Type B pancreatic cell (in vitro differentiated cells): ENCODE measurements around the gene HMSD. TPM values are rescaled to one million over a fixed set of nuclear protein-coding genes. Genes with fewer than 3 reads are reported as not detected.
"Not testable (repeated sequence)": the region's sequence is repeated elsewhere in the genome, so short reads cannot be mapped to it uniquely, and the experiment has no call there.

Source experiments
- DNase-seq: peaks from one replicate; pipeline ENCODE4 v3.0.0; 2021; ENCODE audit warnings: mixed read lengths; ENCODE audit not compliant: unreplicated experiment; ENCODE audit errors: extremely low spot score
- H3K27ac Mint-ChIP-seq: 2 replicates; pipeline ENCODE4 v1.8.0; 2021; ENCODE audit warnings: mild to moderate bottlenecking, mixed read lengths
- H3K27me3 Mint-ChIP-seq: 2 replicates; pipeline ENCODE4 v1.8.0; 2021; ENCODE audit warnings: mixed read lengths
- H3K36me3 Mint-ChIP-seq: 2 replicates; pipeline ENCODE4 v1.8.0; 2021; ENCODE audit warnings: mixed read lengths
- H3K4me1 Mint-ChIP-seq: one replicate; pipeline ENCODE4 v1.8.0; 2021; ENCODE audit warnings: mixed read lengths; ENCODE audit not compliant: unreplicated experiment
- H3K4me3 Mint-ChIP-seq: 2 replicates; pipeline ENCODE4 v1.8.0; 2021; ENCODE audit warnings: mild to moderate bottlenecking, mixed read lengths
- H3K9me3 Mint-ChIP-seq: 2 replicates; pipeline ENCODE4 v1.8.0; 2021; ENCODE audit warnings: mixed read lengths
- CTCF ChIP-seq: fragments of 200-600 bp; sonication (generic); conservative IDR thresholded peaks from 2 replicates; pipeline ENCODE4 v1.5.0; 2021; ENCODE audit warnings: antibody characterized with exemption, mild to moderate bottlenecking
- total RNA-seq: library from RNA; stranded (reverse); gene quantifications from 2 replicates; pipeline ENCODE4 v1.2.1, GENCODE V29; 2021; ENCODE audit warnings: low replicate concordance

Gene HMSD
- total RNA-seq, 1 donor from 2014 or later = 4.5 TPM

- TF ChIP-seq CTCF = no peak
- no peak overlapping the region for H3K4me3 Mint-ChIP-seq
- no peaks in the 10 kb centered on the region for H3K9me3 Mint-ChIP-seq
- no peaks in the 10 kb centered on the region for H3K4me1 Mint-ChIP-seq
- H3K27me3 Mint-ChIP-seq = peaks cover 3% of the 10 kb centered on the region
- H3K36me3 Mint-ChIP-seq = no peaks in the 10 kb centered on the region
- no peak overlapping the region for H3K27ac Mint-ChIP-seq
- no peak for DNase-seq
These were observed 20.8 kb upstream of the HMSD start for GRCh38 chr18:63928331-63928730.

- not testable (repeated sequence) for H3K4me3 Mint-ChIP-seq, H3K27ac Mint-ChIP-seq, DNase-seq, H3K27me3 Mint-ChIP-seq, H3K9me3 Mint-ChIP-seq, H3K36me3 Mint-ChIP-seq, H3K4me1 Mint-ChIP-seq
These were observed 19.7 kb upstream of the HMSD start for GRCh38 chr18:63929369-63929768.

- no peak overlapping the region for H3K4me3 Mint-ChIP-seq
These were observed 18.2 kb upstream of the HMSD start for GRCh38 chr18:63930773-63931354.

GRCh38 chr18:63936156-63936931 lies 12.8 kb upstream of the HMSD start:
- peaks cover 4% of the 10 kb centered on the region for H3K27me3 Mint-ChIP-seq
- DNase-seq = peak; percentile 78
- no peaks in the 10 kb centered on the region for H3K4me1 Mint-ChIP-seq
- no peaks in the 10 kb centered on the region for H3K36me3 Mint-ChIP-seq
- TF ChIP-seq CTCF = peak; percentile 82
- H3K4me3 Mint-ChIP-seq = peak overlapping the region; percentile 88
- no peak overlapping the region for H3K27ac Mint-ChIP-seq
- H3K9me3 Mint-ChIP-seq = no peaks in the 10 kb centered on the region

More at GRCh38 chr18:63930773-63931354, 18.2 kb upstream of the HMSD start:
- Mint-ChIP-seq H3K9me3 (no peaks in the 10 kb centered on the region), H3K27me3 (no peaks in the 10 kb centered on the region), H3K4me1 (no peaks in the 10 kb centered on the region), H3K36me3 (no peaks in the 10 kb centered on the region), H3K27ac (no peak overlapping the region)
- no peak for TF ChIP-seq CTCF
- DNase-seq = no peak

- Mint-ChIP-seq H3K27me3 (peaks cover 4% of the 10 kb centered on the region), H3K27ac (no peak overlapping the region), H3K36me3 (no peaks in the 10 kb centered on the region), H3K4me1 (no peaks in the 10 kb centered on the region), H3K9me3 (no peaks in the 10 kb centered on the region), H3K4me3 (no peak overlapping the region)
- no peak for DNase-seq
- TF ChIP-seq CTCF = no peak
These were observed 12.1 kb upstream of the HMSD start for GRCh38 chr18:63936932-63937393.

- H3K4me1 Mint-ChIP-seq = no peaks in the 10 kb centered on the region
- H3K9me3 Mint-ChIP-seq = no peaks in the 10 kb centered on the region
- no peak for TF ChIP-seq CTCF
- peaks cover 10% of the 10 kb centered on the region for H3K27me3 Mint-ChIP-seq
- DNase-seq = no peak
- H3K27ac Mint-ChIP-seq = no peak overlapping the region
- no peaks in the 10 kb centered on the region for H3K36me3 Mint-ChIP-seq
- H3K4me3 Mint-ChIP-seq = no peak overlapping the region
These were observed 9.1 kb upstream of the HMSD start for GRCh38 chr18:63940008-63940407.

- H3K9me3 Mint-ChIP-seq, DNase-seq, H3K27me3 Mint-ChIP-seq, H3K4me1 Mint-ChIP-seq, H3K36me3 Mint-ChIP-seq, H3K4me3 Mint-ChIP-seq, H3K27ac Mint-ChIP-seq: not testable (repeated sequence)
These were observed 8.5 kb upstream of the HMSD start for GRCh38 chr18:63940543-63941050.
